ENCODE results near the gene EEF1AKMT3. TPM values are rescaled to one million over a fixed set of nuclear protein-coding genes. Genes with fewer than 3 reads are reported as not detected.

Gene EEF1AKMT3
- total and polyA plus RNA-seq, 4 donors: 3.6 to 11.5 (median 5.9) TPM

DNA sequence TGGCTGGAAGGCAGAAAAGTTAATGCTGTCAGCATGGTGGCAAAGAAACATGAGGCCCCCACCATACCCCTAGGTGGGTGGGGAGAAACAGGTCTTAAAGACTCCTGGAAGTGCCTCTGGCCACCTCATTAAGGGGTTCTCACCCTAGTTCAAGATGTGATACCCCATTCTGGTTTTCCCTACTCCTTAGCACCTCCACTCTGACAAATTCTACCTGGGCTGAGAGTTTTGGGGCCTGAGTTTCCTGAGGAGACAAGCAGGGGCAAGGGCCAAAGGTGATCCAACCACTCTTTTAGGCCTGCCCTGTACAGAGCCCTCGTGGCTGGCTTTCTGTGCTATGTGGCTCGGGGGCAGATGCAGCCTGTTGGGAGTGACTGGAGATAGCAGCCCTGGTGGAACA lies 54.0 kb downstream of the EEF1AKMT3 start:
- Histone ChIP-seq H3K4me1 (ENCODE audit: control insufficient read depth in 5 of 5, insufficient read depth in 5 of 5, low read length in 5 of 5) (peaks cover 0 to 22% (median 4%) of the 10 kb centered on the region in 5 donors), H3K36me3 (ENCODE audit: control insufficient read depth in 4 of 4, insufficient read depth in 4 of 4, low read length in 4 of 4) (peaks cover 29 to 76% (median 65%) of the 10 kb centered on the region in 4 donors), H3K27ac (ENCODE audit: low read depth in 1 of 2, low read length in 1 of 2) (peak overlapping the region in 1 of 2 donors; percentile 4), H3K9me3 (ENCODE audit: control insufficient read depth in 4 of 4, insufficient read depth in 3 of 4, low read length in 3 of 4) (no peaks in the 10 kb centered on the region), H3K27me3 (ENCODE audit: control insufficient read depth in 3 of 3, insufficient read depth in 3 of 3, low read length in 2 of 3) (no peaks in the 10 kb centered on the region), H3K4me3 (no peak overlapping the region), H3K9ac (ENCODE audit: insufficient read depth in 1 of 2, low read length in 2 of 2) (no peak overlapping the region)
- 93 to 100% methylated on average over 2 of the region's 2 CpGs for WGBS, 2 donors
- no peak for TF ChIP-seq CTCF (IDR thresholded peaks at IDR 0.05; ENCODE audit: control extremely low read depth, extremely low read depth)
- ATAC-seq (ENCODE audit: insufficient read depth, low FRiP score) (no peak), DNase-seq (no peak)

DNA sequence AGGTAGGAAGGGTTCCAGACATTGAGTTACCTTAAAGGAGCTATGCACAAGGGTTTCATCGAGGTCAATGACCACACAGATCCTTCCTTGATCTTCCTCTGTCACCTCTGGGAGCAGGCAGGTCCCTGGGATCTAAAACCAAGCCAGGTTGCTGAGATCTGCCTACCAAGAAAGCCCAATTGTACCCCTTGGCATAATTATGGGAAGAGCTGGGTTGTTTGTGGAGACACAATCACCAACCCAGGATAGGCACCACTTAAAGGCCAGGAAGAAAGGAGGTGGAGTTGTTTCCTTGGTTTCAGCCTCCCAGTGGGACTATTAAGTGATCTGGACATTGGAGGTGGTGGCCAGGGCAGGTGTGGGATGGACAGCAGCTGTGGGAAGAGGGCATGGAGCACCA lies 54.6 kb downstream of the EEF1AKMT3 start:
- ATAC-seq (ENCODE audit: insufficient read depth, low FRiP score) (no peak), DNase-seq (no peak)
- H3K4me1 ChIP-seq (ENCODE audit: control insufficient read depth in 5 of 5, insufficient read depth in 5 of 5, low read length in 5 of 5): peaks cover 6 to 27% (median 10%) of the 10 kb centered on the region in 5 donors
- no peak overlapping the region for H3K9ac ChIP-seq (ENCODE audit: insufficient read depth in 1 of 2, low read length in 2 of 2)
- H3K9me3 ChIP-seq (ENCODE audit: control insufficient read depth in 4 of 4, insufficient read depth in 3 of 4, low read length in 3 of 4): no peaks in the 10 kb centered on the region
- H3K27ac ChIP-seq (ENCODE audit: low read depth in 1 of 2, low read length in 1 of 2): peak overlapping the region in 1 of 2 donors; percentile 33
- no peaks in the 10 kb centered on the region for H3K27me3 ChIP-seq (ENCODE audit: control insufficient read depth in 3 of 3, insufficient read depth in 3 of 3, low read length in 2 of 3)
- H3K36me3 ChIP-seq (ENCODE audit: control insufficient read depth in 4 of 4, insufficient read depth in 4 of 4, low read length in 4 of 4): peaks cover 28 to 75% (median 63%) of the 10 kb centered on the region in 4 donors
- TF ChIP-seq CTCF (IDR thresholded peaks at IDR 0.05; ENCODE audit: control extremely low read depth, extremely low read depth): no peak
- 79 to 90% methylated on average over 1 of the region's 1 CpG for WGBS, 2 donors
- H3K4me3 ChIP-seq: no peak overlapping the region

DNA sequence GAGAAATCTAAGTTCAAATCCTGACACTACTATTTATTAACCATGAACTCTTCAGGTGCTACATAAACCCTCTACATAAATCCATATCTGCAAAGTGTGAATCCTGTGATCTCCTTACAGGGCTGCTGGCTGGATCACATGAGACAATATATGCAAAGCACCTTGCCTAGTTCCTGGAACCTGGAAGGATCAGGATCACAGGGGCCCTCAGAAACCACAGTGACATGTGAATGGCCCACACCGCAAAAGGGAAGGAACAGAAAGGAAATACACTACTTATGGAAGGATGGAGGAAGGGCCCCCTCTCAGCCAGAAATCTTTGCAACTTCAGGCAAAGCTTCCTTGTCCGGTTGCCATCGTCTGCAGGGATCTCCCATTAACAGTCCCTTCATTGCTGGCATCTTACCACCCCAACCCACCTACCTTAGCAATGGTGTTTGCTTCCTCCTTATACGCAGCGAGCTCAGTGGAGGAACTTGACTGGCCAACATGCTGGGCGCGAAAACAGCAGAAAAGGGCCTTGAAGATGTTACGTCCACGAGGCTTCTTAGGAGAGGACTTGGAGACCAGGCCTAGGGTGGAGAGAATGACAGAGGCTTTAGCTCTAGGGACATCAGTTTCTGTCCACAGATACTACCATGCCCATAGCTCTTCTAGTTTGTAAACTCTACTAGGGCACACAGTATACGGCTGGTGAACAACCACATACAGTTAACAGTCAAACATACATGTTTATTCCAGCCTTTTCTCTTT lies 56.8 kb downstream of the EEF1AKMT3 start:
- Histone ChIP-seq H3K27me3 (ENCODE audit: control insufficient read depth in 3 of 3, insufficient read depth in 3 of 3, low read length in 2 of 3) (no peaks in the 10 kb centered on the region), H3K36me3 (ENCODE audit: control insufficient read depth in 4 of 4, insufficient read depth in 4 of 4, low read length in 4 of 4) (peaks cover 22 to 58% (median 42%) of the 10 kb centered on the region in 4 donors), H3K27ac (ENCODE audit: low read depth in 1 of 2, low read length in 1 of 2) (peak overlapping the region in 1 of 2 donors; percentile 75), H3K4me1 (ENCODE audit: control insufficient read depth in 5 of 5, insufficient read depth in 5 of 5, low read length in 5 of 5) (peaks cover 19 to 32% (median 29%) of the 10 kb centered on the region in 5 donors), H3K4me3 (no peak overlapping the region), H3K9me3 (ENCODE audit: control insufficient read depth in 4 of 4, insufficient read depth in 3 of 4, low read length in 3 of 4) (no peaks in the 10 kb centered on the region), H3K9ac (ENCODE audit: insufficient read depth in 1 of 2, low read length in 2 of 2) (no peak overlapping the region)
- no peak for DNase-seq
- ATAC-seq (ENCODE audit: insufficient read depth, low FRiP score): no peak
- 38 to 44% methylated on average over 10 of the region's 10 CpGs for WGBS, 2 donors
- no peak for TF ChIP-seq CTCF (IDR thresholded peaks at IDR 0.05; ENCODE audit: control extremely low read depth, extremely low read depth)

All from lung (tissue), 12 donors.